SK-N-SH treated with all-trans-retinoic acid at 6 μM for 48 hours (cell line): ENCODE data around the gene MRGPRF.

ENCODE experiments used
- ATAC-seq: fragments of 200-7000 bp; cut with Tn5 transposase; 3 replicates; pipeline ENCODE4 v1.9.1; 2020; ENCODE audit warnings: mild to moderate bottlenecking, moderate library complexity
- ARNTL ChIP-seq: fragments of 450-650 bp; formaldehyde crosslinking; IDR thresholded peaks from 2 replicates; pipeline ENCODE4 v1.5.0; 2020; ENCODE audit warnings: low read depth, mild to moderate bottlenecking, moderate library complexity, borderline replicate concordance
- CREB5 ChIP-seq: fragments of 250-450 bp; sonication (Bioruptor Pico); IDR thresholded peaks from 2 replicates; pipeline ENCODE4 v1.5.1; 2020; ENCODE audit warnings: low read depth, mild to moderate bottlenecking, moderate library complexity
- CSDC2 ChIP-seq: fragments of 250-450 bp; sonication (Bioruptor Pico); IDR thresholded peaks from 2 replicates; pipeline ENCODE4 v1.5.0; 2020; ENCODE audit warnings: mild to moderate bottlenecking, moderate library complexity
- GLIS3 ChIP-seq: fragments of 250-450 bp; sonication (Bioruptor Pico); IDR thresholded peaks from 2 replicates; pipeline ENCODE4 v1.5.0; 2020; ENCODE audit warnings: mild to moderate bottlenecking, moderate library complexity
- PATZ1 ChIP-seq: fragments of 250-450 bp; sonication (Bioruptor Pico); IDR thresholded peaks from 2 replicates; pipeline ENCODE4 v1.8.0; 2020; ENCODE audit warnings: mild to moderate bottlenecking, moderate library complexity, borderline replicate concordance
- POU6F1 ChIP-seq: fragments of 250-450 bp; sonication (Bioruptor Pico); IDR thresholded peaks from 2 replicates; pipeline ENCODE4 v1.8.0; 2021; ENCODE audit warnings: low read depth, mild to moderate bottlenecking, moderate library complexity, borderline replicate concordance
- PPARA ChIP-seq: fragments of 250-450 bp; sonication (Bioruptor Pico); IDR thresholded peaks from 2 replicates; pipeline ENCODE4 v1.5.0; 2020; ENCODE audit warnings: mild to moderate bottlenecking, borderline replicate concordance
- RARB ChIP-seq: fragments of 250-450 bp; sonication (Bioruptor Pico); IDR thresholded peaks from 2 replicates; pipeline ENCODE4 v1.8.0; 2021; ENCODE audit warnings: mild to moderate bottlenecking, moderate library complexity
- SNAI2 ChIP-seq: fragments of 250-450 bp; sonication (Bioruptor Pico); IDR thresholded peaks from 2 replicates; pipeline ENCODE4 v1.5.0; 2020; ENCODE audit warnings: mild to moderate bottlenecking, moderate library complexity
- TCF4 ChIP-seq: fragments of 250-450 bp; sonication (Bioruptor Pico); IDR thresholded peaks from 2 replicates; pipeline ENCODE4 v1.8.0; 2021; ENCODE audit warnings: mild to moderate bottlenecking, moderate library complexity, borderline replicate concordance
- TSHZ2 ChIP-seq: fragments of 250-450 bp; sonication (Bioruptor Pico); IDR thresholded peaks from 2 replicates; pipeline ENCODE4 v1.5.0; 2020; ENCODE audit warnings: mild to moderate bottlenecking, moderate library complexity
- ZFP3 ChIP-seq: fragments of 250-450 bp; sonication (Bioruptor Pico); IDR thresholded peaks from 2 replicates; pipeline ENCODE4 v1.5.0; 2020; ENCODE audit warnings: mild to moderate bottlenecking, moderate library complexity
- ZFP30 ChIP-seq: fragments of 450-650 bp; formaldehyde crosslinking; IDR thresholded peaks from 2 replicates; pipeline ENCODE4 v1.5.0; 2022; ENCODE audit warnings: mild to moderate bottlenecking, moderate library complexity
- ZNF70 ChIP-seq: fragments of 450-650 bp; formaldehyde crosslinking; IDR thresholded peaks from 2 replicates; pipeline ENCODE4 v1.5.0; 2020; ENCODE audit warnings: mild to moderate bottlenecking, moderate library complexity
- ZNF8 ChIP-seq: fragments of 450-650 bp; formaldehyde crosslinking; IDR thresholded peaks from 2 replicates; pipeline ENCODE4 v1.5.0; 2020; ENCODE audit warnings: mild to moderate bottlenecking, moderate library complexity

The MRGPRF gene

GRCh38 chr11:68968306-68969250, 44.5 kb downstream of the MRGPRF start:
- no peak for ATAC-seq
- TF ChIP-seq CSDC2 = no peak
- no peak for TF ChIP-seq ARNTL (CRISPR knock-in tag)
- no peak for TF ChIP-seq ZNF70 (CRISPR knock-in tag)
- no peak for TF ChIP-seq CREB5 (CRISPR knock-in tag)
- TF ChIP-seq SNAI2 (CRISPR knock-in tag) = no peak

GRCh38 chr11:68966894-68967780, 45.9 kb downstream of the MRGPRF start:
- TF ChIP-seq TSHZ2 (CRISPR knock-in tag) (no peak), CREB5 (CRISPR knock-in tag) (no peak), POU6F1 (CRISPR knock-in tag) (no peak), PPARA (CRISPR knock-in tag) (no peak), PATZ1 (no peak), ZFP3 (CRISPR knock-in tag) (no peak), ARNTL (CRISPR knock-in tag) (no peak), TCF4 (CRISPR knock-in tag) (no peak), ZFP30 (CRISPR knock-in tag) (no peak), GLIS3 (CRISPR knock-in tag) (no peak), ZNF8 (no peak)

GRCh38 chr11:68965901-68966853, 46.9 kb downstream of the MRGPRF start:
- TF ChIP-seq ZFP30 (CRISPR knock-in tag) = no peak
- no peak for TF ChIP-seq PPARA (CRISPR knock-in tag)
- TF ChIP-seq CSDC2 = no peak
- TF ChIP-seq RARB (CRISPR knock-in tag) = no peak
- TF ChIP-seq ZFP3 (CRISPR knock-in tag) = no peak
- TF ChIP-seq SNAI2 (CRISPR knock-in tag) = no peak
- TF ChIP-seq ARNTL (CRISPR knock-in tag) = no peak

More at GRCh38 chr11:68966894-68967780, 45.9 kb downstream of the MRGPRF start:
- no peak for ATAC-seq

More at GRCh38 chr11:68965901-68966853, 46.9 kb downstream of the MRGPRF start:
- no peak for ATAC-seq
